Activated CD4-positive, alpha-beta T cell treated with anti-CD3 and anti-CD28 coated beads, Interleukin-2, amount 50 U/mL, for 1 hour (primary cell): Measurements from ENCODE around the gene FAS.

Source experiments
- DNase-seq: peaks from one replicate; pipeline ENCODE4 v3.0.0-alpha.2; 2020

FAS gene

DNA sequence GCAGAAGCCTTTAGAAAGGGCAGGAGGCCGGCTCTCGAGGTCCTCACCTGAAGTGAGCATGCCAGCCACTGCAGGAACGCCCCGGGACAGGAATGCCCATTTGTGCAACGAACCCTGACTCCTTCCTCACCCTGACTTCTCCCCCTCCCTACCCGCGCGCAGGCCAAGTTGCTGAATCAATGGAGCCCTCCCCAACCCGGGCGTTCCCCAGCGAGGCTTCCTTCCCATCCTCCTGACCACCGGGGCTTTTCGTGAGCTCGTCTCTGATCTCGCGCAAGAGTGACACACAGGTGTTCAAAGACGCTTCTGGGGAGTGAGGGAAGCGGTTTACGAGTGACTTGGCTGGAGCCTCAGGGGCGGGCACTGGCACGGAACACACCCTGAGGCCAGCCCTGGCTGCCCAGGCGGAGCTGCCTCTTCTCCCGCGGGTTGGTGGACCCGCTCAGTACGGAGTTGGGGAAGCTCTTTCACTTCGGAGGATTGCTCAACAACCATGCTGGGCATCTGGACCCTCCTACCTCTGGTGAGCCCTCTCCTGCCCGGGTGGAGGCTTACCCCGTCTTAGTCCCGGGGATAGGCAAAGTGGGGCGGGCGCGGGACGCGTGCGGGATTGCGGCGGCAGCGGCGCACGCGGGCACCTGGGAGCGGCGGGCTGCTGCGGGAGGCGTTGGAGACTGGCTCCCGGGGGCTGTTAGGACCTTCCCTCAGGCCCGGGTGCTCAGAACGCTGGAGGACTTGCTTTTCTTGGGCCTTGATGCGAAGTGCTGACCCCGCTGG is at the start of gene FAS:
TSS of gene FAS (plus strand) at position 415 of the 777 bp plus-strand sequence. CDS start at position 494, 79 bp downstream.
- DNase-seq = peak; percentile 77

DNA sequence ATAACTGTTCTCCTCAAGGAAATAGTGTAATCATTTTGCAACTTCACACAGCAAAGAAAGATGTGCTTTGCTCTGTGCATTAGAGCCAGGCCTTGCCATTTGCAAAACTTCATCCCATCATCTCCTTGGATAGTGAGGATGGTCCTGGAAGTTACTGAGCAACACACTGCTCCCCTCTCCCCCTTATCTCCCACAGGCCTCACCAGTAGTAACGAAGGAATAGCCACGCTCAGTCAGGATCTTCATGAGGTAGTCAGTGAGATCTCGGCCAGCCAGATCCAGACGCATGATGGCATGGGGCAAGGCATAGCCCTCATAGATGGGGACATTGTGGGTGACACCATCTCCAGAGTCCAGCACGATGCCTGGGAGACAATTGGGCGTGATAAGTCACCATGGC is 49.6 kb upstream of the FAS start:
- DNase-seq = no peak

DNA sequence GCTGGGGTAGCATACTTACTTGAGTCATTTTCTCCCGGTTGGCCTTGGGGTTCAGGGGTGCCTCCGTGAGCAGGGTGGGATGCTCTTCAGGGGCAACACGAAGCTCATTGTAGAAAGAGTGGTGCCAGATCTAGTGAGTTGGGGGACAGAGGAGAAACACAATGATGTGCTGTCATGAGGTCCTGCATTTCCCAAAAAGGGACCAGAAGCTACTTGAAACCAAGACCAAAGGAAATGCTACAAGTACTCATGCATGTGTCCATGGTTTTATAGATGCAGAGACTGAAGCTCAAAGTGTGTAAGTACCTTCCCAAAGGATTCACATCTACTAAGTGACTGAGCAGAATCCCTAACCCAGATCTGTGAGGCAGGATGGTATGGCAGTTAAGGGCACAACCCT is 46.8 kb upstream of the FAS start:
- DNase-seq = no peak

DNA sequence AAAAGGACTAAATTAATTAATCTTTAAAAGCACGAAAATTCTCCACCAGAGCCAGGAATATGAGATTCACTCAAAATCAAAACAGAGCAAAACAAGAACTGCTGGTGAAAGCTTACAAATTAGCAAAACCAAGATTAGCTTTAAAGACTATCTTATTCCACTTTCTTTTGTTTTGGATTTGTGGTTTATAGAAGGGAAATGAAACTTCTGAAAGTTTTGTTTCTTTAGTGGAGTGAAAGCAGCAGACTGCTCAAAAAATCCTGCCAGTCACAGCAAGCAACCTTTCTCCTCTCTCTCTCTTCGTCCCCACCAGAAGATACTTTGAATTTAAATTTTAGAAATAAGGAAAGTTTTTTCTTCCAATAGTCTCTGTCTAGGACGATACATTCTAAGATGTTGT is 45.8 kb upstream of the FAS start:
- no peak for DNase-seq

DNA sequence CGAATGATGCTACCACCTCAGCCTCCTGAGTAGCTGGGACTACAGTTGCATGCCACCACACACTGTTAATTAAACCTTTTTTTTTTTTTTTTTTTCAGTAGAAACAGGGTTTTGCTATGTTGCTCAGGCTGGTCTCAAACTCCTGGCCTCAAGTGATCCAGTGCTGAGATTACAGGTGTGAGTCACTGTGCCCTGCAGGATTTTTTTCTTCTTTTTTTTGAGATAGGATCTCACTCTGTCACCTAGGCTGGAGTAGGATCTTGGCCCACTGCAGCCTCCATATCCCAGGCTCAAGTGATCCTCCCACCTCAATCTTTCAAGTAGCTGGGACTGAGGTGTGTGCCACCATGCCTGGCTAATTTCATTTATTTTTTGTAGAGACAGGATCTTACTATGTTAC is 44.4 kb upstream of the FAS start:
- no peak for DNase-seq

DNA sequence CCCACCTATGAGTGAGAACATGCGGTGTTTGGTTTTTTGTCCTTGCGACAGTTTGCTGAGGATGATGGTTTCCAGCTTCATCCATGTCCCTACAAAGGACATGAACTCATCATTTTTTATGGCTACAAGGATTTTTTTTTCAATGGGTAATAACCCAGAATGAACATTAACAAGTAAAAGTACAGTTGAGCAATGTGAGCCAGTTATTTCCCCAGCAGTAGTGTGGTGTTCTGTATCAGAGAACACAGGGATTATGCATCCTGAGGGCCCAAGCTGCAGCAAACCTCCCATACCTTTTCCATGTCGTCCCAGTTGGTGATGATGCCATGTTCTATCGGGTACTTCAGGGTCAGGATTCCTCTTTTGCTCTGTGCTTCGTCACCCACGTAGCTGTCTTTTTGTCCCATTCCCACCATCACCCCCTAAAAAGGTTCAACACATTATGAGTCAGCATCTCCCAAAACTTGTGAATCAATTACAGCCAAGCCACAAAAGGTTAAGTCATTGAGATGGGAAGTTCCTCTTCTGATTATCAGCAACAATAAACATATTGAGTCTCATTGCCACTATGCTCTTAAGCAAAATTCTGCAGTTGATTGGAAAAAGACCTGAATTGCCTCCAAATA is 43.5 kb upstream of the FAS start:
- no peak for DNase-seq

DNA sequence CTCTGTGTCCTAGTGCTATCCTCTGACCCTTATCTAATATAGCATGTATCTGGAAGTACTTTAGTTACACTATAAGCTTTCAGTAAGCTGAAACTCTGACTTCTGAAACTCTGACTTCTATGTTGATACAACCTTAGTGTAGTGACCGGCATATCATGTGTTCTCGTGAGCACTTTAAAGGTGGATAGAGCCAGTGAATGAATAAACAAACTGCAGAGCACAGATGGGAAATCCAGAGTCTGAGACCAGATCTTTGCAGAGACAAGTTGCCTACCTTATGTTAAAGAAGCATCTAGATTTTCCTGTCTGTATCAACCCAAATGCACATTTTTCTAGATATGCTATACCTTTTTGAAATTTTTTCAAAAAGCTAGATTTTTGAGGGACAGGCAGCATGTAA is 41.5 kb upstream of the FAS start:
- no peak for DNase-seq

DNA sequence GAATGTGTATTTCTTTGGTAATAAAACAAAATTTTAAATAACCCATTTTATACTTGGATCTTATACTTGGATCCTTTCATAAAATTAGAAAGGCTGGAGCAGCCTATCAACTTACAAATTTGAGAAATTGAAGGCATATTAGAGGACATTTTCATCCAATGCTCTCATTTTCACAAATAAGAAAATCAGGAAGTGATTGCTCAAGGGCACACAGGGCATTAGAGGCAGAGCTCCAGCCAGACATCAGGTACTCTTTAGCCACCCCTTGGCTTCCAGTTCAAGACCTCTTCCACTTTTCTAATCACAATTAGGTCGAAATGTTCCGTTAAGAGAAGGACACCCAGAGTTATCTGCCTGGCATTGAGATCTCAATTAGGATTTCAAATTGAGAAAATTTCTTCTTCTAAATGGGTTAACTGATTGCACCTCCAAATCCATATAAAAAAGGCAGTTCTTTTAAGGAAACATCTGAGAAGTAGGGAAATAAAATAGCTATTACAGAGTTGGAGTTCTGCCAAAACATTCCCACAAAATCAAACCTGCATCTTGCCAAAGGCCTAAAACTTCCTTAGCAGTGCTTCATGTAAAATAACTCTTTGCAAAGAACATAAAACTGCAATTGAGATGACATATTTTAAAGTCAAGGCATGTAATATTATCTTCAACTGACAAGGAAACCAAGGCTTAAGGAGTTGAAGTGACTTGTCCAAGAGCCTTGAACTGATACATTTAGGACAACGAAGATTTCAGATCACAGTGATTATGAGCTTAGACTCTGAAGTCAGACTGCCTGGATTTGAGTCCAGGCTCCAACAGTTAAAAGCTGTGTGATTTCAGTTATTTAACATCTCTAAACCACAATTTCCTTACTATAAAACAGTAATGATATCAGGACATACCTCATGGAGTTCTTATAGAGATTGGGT is 40.4 kb upstream of the FAS start:
- DNase-seq = no peak

DNA sequence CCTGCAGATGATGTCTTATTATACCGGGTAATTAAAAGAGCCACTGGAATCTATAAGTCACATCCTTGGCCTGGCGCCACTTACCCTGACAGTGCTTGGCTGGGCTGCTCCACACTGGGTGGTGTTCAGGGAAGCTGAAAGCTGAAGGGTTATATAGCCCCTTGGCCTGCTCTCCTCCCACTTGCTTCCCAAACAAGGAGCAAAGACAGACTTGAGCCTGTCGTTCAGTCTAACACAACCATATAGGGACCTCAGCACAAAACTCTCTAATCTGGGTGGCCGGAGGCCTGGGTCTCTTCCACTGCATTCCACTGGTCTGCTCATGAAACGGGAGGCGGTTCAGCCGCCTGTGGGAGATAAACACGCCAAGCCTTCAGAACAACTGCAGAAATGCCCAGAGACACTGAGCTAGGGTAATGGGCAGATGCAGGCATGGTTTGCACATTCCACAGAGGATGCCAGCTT is 37.9 kb upstream of the FAS start, which contains the start of gene ACTA2:
TSS of gene ACTA2 (minus strand) at position 127 of the 465 bp plus-strand sequence. CDS start 3,843 bp downstream, outside the sequence.
- DNase-seq = no peak

DNA sequence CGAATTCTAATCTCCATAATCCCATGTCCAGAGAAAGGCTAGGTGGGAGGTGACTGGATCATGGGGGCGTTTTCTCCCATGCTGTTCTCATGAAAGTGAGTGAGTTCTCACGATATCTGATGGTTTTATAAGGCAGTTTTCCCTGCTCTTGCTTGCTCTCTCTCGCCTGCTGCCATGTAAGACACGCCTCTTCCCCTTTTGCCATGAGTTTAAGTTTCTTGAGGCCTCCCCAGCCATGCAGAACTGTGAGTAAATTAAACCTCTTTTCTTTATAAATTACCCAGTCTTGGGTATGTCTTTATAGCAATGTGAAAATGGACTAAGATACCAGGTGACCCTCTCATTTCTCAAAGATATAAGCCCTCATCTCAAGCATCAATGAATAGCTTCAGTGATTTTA is 36.9 kb upstream of the FAS start:
- no peak for DNase-seq

DNA sequence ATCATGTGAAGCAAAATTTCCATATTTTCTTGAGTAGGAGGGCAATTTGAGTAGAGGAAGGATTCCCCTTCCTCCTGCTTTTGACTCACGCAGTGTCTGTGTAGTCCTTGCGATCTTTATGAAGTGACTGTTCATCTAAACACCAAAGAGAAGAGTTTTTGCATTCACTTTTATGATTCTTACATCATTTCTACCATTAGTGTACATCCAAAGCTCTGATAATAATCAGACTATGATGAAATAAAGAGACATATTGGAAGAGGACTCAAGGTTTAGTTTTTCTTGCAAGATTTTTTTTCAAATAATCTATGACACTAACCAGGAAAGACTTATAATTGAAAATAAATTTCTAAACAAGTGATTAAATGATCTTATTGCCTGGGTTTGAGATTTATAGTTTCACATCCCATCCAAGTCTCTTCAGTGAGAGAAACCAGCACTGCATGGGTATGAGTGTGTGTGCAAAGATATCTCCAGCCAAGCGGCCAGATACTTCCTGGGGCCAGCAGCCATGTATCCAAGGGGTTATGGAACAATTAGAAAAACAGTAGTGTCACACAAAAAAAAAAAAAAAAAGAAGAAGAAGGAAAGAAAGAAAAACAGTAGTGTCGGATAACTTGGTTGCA is 36.0 kb upstream of the FAS start:
- DNase-seq = no peak

DNA sequence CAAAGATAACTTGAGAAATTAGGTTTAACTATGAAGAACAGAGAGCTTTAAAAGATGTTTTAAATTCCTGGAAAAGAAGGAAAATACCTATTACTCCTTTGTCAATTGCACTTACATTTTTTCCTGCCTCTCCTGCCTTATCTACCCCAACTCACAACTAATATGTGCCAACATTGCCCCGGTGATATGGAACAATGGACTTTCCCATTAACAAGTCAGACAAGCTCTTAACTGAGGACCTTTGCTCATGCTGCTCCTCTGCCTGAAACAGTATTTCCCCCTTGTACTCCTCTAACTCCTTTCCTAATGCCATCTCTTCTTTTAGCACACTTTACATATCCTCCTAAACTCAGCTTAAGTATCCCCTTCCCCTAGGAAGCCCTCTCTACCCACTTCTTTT is 33.2 kb upstream of the FAS start:
- DNase-seq = no peak

DNA sequence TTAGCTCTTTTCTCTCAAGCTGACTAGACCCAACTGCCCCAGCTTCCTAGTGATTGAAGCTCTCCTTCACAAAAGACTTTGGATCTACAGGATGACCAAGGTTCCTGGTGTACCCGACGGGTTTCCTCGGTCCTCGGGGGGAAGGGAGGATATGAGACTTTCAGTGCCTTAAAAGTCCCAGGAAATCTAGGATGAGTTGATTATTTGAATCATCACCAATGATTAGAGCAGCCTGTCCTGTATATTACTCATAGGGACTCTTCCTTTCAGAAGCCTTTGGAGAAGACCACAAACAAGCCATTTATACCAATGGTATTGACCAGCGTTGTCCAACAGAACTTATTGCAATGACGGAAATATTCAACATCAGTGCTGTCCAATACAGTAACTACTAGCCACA is 31.9 kb upstream of the FAS start:
- no peak for DNase-seq

DNA sequence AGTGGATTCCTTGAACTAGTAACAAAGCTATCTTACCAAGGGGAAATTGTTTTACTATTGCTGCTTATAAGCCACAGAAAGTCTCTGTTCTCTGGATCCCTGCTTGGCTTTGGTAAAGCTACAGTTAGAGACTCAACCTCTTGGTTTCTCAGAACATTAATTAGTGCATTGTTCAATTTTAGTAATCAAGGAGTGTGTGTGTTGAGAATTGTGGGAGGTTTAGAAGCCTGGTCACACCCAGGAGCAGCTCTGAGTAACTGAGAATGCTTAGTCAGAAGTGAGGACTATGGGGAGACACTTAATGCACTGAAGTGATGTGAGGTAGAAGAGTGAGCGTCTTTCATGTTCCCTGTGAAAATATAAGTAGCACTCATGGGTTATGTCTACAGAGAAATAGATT is 29.8 kb upstream of the FAS start:
- DNase-seq = no peak

DNA sequence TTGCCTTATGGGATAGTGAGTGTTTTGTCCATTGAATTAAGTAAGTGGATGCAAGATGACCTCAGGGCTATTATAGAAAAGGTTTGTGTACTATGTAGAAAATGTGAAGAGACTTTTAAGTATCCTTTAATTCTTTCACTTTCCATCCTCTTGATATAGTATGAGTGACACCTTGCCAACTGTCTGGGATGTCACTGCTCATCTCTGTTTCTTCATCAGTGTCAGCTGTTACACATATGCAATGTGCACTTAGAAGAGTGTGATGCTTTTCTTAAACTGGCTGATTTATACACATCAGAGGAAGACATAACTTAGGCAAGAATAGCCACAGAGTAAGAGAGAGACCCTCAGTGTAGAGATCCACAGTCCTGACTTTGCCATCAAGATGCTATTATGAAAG is 29.3 kb upstream of the FAS start:
- no peak for DNase-seq

DNA sequence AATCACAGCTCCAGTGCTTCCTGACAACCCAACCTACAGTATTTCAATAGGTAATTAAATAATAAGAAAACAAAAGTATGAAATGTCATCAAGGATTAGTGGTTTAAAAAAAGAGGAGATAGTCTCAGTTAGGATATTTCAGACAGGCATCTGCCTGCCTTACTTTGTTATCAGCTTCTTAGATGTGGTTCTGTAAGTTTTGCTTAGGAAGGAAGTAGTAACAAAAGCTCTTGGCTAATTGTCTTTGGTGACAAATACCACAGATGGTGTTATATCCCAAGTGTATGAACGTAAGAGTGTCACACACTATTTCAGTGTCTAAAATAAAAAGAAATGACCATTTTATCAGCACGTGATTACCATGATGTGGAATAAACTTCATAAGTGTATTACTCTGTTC is 28.3 kb upstream of the FAS start:
- no peak for DNase-seq

DNA sequence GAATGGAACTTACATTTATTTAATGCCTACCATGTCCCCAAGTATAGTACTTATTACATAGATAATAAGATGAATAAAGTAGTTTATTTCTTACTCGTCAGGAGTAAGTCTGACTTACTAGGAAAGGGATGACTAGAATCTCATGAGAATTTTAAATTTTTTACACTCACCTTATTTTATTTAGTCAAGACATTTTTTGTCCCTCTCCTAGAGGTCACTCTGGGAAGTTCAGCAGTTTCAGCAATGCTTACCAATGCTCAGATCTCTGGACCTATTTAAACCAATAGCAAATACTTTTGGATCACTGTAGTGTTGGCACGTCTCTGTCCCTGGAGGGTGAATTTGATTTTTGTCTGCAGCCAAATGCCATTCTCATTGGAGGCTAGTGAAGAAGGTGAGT is 27.3 kb upstream of the FAS start:
- no peak for DNase-seq

DNA sequence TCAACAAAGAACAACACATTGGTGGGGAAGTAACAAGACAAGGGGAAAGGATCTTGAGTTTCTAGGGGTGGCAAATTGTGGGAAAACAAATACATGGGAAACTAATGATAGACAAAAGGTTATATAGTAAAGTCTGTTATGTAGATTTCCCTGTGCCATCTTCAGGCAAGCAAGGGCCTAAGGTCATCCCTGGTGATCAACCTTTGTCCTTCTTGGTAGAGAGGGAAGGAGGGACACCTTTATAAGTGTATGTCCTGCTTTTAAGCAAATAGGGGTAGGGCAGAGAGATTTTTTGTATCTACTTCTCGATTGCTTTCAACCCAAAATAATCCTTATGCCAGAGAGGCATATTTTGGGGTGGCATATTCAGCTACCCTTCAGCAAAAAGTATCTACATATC is 26.2 kb upstream of the FAS start:
- no peak for DNase-seq

DNA sequence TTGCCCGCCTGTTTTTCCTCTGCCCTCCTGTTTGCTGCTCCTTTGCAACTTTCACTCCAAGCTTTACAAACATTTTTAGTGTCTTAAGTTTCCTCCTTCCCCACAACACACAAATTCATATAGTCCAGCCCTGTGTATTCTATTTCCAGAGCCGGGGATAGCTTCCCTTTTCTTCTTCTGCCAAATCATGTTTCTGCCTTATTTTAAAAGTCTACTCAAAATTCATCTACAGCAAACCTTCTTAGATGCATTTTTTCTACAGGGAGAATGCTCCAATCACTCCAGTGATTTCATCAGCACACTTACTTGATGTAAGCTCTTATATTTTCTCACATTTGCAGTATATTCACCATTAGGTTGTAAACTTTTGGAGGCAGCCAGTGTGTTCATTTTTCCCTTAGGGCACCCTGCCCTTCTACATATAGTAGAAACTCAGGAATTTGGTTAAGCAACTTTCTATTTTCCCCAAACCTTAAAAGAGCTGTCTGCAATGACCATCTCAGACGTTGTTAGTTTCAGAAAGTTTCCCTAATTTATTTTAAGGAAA is 25.7 kb upstream of the FAS start:
- no peak for DNase-seq

DNA sequence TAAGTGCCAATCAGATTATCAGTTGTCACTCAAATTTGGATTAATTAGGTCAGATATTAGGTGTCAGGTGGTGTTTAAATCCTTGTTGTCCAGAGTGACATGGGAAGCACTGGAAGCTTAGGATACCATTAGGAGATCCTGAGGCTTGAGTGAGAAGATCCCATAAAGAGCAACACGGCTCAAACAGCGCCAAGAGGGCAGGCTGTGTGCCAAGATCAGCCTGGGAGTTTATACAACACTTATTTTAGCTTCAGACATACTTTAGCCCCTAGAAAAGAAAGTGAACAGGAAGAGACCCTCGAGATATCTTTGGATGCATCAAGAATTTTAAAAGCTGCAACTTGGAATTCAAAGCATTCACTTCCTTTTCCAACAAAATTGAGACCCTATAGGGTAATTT is 23.8 kb upstream of the FAS start:
- no peak for DNase-seq

DNA sequence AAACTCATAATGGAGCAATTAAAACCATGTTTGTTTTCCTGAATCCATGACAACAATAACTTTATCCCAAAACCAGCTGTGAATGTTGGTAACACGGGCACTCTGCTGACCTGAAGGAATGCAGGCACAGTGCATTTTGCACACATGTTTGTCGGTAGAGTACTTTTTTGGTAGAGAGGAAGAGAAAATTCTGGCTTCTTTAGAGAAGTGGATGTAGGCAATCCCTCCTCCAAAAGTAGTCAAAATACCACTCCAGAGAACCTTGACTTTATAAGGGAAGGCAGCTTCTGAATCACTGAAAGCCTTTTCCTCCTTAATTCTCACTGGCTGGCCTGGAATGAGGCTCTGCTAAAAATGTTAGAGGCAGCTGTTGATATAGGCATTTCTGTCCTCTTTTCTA is 22.2 kb upstream of the FAS start:
- DNase-seq = no peak

DNA sequence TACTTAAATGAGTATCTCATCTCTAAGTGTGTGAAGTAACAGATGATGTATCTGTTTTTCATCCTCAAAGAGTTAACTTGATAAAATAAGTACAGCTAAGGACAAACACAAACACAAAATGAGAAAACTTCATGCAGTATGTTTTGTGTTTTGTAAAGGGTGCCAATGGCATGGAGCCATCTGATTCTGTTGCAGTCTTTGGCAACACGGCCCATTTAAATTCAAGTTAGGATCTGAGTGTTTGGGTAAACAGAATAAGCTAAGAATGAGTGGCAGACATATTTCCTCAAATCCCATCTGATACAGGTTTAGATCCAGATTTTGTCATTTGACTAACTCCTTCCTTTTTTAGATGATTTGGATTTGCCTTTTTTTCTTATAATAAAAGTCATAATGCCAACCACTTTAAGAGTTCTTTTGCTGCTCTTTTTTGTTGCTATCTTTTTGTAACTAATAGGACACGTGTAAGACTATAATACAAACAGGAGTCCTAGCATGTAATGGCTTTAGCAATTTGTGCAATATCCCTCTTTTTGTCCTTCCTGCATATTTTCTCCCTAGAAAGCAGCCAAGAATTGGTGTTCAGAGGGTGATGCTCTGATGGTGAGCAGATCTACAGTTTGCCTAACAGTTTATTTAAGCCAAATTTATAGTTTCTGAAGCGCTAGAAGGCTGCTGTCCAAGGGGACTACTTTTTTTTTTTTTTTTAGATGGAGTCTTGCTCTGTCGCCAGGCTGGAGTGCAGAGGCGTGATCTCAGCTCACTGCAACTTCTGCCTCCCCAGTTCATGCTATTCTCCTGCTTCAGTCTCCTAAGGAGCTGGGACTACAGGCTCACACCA is 19.2 kb upstream of the FAS start:
- no peak for DNase-seq
